ENCODE data around the gene GHR.

GRCh38 chr5:42721484-42721883, 298.2 kb downstream of the GHR start:
- no peak for TF ChIP-seq CTCF (IDR thresholded peaks at IDR 0.05)
- no peak for TF ChIP-seq POLR2A (IDR thresholded peaks at IDR 0.05)
